ENCODE results near the gene NEXN.
"Not testable (repeated sequence)": the region's sequence is repeated elsewhere in the genome, so short reads cannot be mapped to it uniquely, and the experiment has no call there.

GRCh38 chr1:77918918-77919317, 30.5 kb downstream of the NEXN start:
- TF ChIP-seq CTCF, POLR2A (IDR thresholded peaks at IDR 0.05): not testable (repeated sequence)
